OCI-LY7 (cell line): ENCODE measurements around the gene GPR6. TPM values are rescaled to one million over a fixed set of nuclear protein-coding genes. Genes with fewer than 3 reads are reported as not detected.

Experiments
- BruUV-seq: library from RNA; stranded (reverse); fragments of 400-500 nt; replicated peaks from 2 replicates; lab custom pipeline; 2021; lab: Mats Ljungman, UMichigan
- CTCF ChIA-PET: fragments of 300-600 bp; sonication (Branson Sonifier 250); formaldehyde crosslinking; loops from one replicate; lab custom pipeline; 2022; ENCODE audit warnings: antibody characterized with exemption; ENCODE audit not compliant: unreplicated experiment; lab: Charles Lee
- POLR2A ChIA-PET: fragments of 300-600 bp; sonication (Branson Sonifier 250); formaldehyde crosslinking; loops from one replicate; lab custom pipeline; 2022; ENCODE audit warnings: antibody characterized with exemption; lab: Charles Lee
- DNase-seq: peaks from one replicate; pipeline ENCODE4 v3.0.0-alpha.2; 2015; ENCODE audit warnings: low spot score
- H2AFZ ChIP-seq: fragments of 200-600 bp; sonication (generic), shearing (Covaris generic); 2 replicates; pipeline ENCODE4 v1.6.1; 2014; ENCODE audit warnings: mild to moderate bottlenecking, antibody characterized with exemption, low read length, moderate library complexity
- H3K27ac ChIP-seq: fragments of 200-600 bp; sonication (generic); 2 replicates; pipeline ENCODE4 v1.5.1; 2014; ENCODE audit warnings: mixed run types, low read depth, mild to moderate bottlenecking, moderate library complexity, low read length, inconsistent platforms; ENCODE audit not compliant: poor library complexity, severe bottlenecking
- H3K36me3 ChIP-seq: fragments of 200-600 bp; sonication (generic); 2 replicates; pipeline ENCODE4 v1.6.1; 2014; ENCODE audit warnings: mild to moderate bottlenecking, antibody characterized with exemption, low read length, moderate library complexity, mixed read lengths; ENCODE audit not compliant: insufficient read depth
- H3K4me1 ChIP-seq: fragments of 200-600 bp; sonication (generic); 2 replicates; pipeline ENCODE4 v1.5.1; 2014; ENCODE audit warnings: mild to moderate bottlenecking, low read length; ENCODE audit not compliant: insufficient read depth, poor library complexity, severe bottlenecking
- H3K4me2 ChIP-seq: fragments of 200-600 bp; sonication (generic); 2 replicates; pipeline ENCODE4 v1.6.1; 2014; ENCODE audit warnings: mild to moderate bottlenecking, low read length
- H3K4me3 ChIP-seq: fragments of 200-600 bp; sonication (generic); 2 replicates; pipeline ENCODE4 v1.5.1; 2014; ENCODE audit warnings: mild to moderate bottlenecking, low read depth, low read length; ENCODE audit not compliant: poor library complexity, severe bottlenecking
- H3K79me2 ChIP-seq: fragments of 200-600 bp; sonication (generic); 2 replicates; pipeline ENCODE4 v1.6.1; 2016; ENCODE audit warnings: low read depth, mild to moderate bottlenecking, low read length, moderate library complexity, mixed read lengths; ENCODE audit not compliant: insufficient read depth
- H3K9me2 ChIP-seq: fragments of 200-600 bp; sonication (generic); 2 replicates; pipeline ENCODE4 v1.6.1; 2016; ENCODE audit warnings: mild to moderate bottlenecking, low read length, mixed read lengths; ENCODE audit not compliant: insufficient read depth
- H3K9me3 ChIP-seq: fragments of 200-600 bp; sonication (generic); 2 replicates; pipeline ENCODE4 v1.6.1; 2014; ENCODE audit warnings: mild to moderate bottlenecking, mixed run types, low read length, mixed read lengths
- H4K20me1 ChIP-seq: fragments of 200-600 bp; sonication (generic); 2 replicates; pipeline ENCODE4 v1.6.1; 2014; ENCODE audit warnings: mild to moderate bottlenecking, antibody characterized with exemption, low read length, moderate library complexity, mixed read lengths; ENCODE audit not compliant: insufficient read depth
- CTCF ChIP-seq: fragments of 200-600 bp; sonication (generic); conservative IDR thresholded peaks from 2 replicates; pipeline ENCODE4 v1.5.1; 2014; ENCODE audit warnings: mild to moderate bottlenecking, antibody characterized with exemption, low read length, moderate library complexity, mixed read lengths
- EZH2phosphoT487 ChIP-seq: fragments of 200-600 bp; sonication (generic); IDR thresholded peaks from 2 replicates; pipeline ENCODE4 v1.6.1; 2018; ENCODE audit warnings: low read depth, borderline replicate concordance, mild to moderate bottlenecking, mixed run types, antibody characterized with exemption, low read length, moderate library complexity, mixed read lengths
- intact Hi-C: fragments of 100-400 bp; cut with micrococcal nuclease; formaldehyde crosslinking; loops from one replicate; pipeline ENCODE4 v1.10.0; 2022; ENCODE audit not compliant: unreplicated experiment
- total RNA-seq, 2 experiments: library from RNA; depleted of rRNA in 1 of 2; stranded (reverse); fragments of >200 nt in 1 of 2; shearing (Covaris generic) in 1 of 2; gene quantifications; 2 replicates each; pipeline ENCODE4 v1.2.3, GENCODE V29; 2014 to 2022

The GPR6 gene
- total RNA-seq, 2 experiments from 2014 or later, result not detected

- BruUV-seq, result no TSS peak
- H3K4me2 ChIP-seq, result no peak overlapping the region
- intact Hi-C loops, result no loop called here
- ChIA-PET POLR2A (interaction anchor here (1.0 kb wide), 1 partner anchor 19 kb away, joined by 3 read pairs; no protein-coding TSS in a partner anchor), CTCF (no interaction called here)
- no peak overlapping the region for H3K27ac ChIP-seq
- H3K9me3 ChIP-seq, result no peaks in the 10 kb centered on the region
- no peak overlapping the region for H2AFZ ChIP-seq
- no peak for DNase-seq
- no peak overlapping the region for H3K4me3 ChIP-seq
- no peaks in the 10 kb centered on the region for H3K4me1 ChIP-seq
- H3K9me2 ChIP-seq, result no peaks in the 10 kb centered on the region
- TF ChIP-seq EZH2phosphoT487 (no peak), CTCF (no peak)
- no peaks in the 10 kb centered on the region for H3K79me2 ChIP-seq
- no peaks in the 10 kb centered on the region for H3K36me3 ChIP-seq
- no peaks in the 10 kb centered on the region for H4K20me1 ChIP-seq
Measured at GRCh38 chr6:109944448-109944847, 33.7 kb upstream of the GPR6 start.

DNA sequence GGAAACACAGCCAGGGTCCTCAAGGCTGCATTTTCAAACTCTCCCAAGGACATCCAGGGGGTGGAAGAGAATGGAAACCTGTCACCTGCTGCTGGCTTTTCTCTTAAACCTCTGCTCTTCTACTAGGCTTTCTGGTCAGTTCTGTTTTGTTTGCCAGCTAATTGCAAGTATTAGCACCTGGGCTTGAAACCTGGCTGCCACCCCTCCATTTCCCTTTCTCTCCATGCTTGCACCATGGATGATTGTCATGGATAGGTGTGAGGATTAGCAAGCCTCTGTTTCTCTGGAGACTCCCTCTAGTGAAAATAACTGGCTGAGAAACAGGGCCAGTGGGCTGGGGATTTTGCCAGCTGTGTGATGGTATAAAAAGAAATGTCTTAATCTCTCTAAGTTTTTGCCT lies 33.0 kb upstream of the GPR6 start:
- Histone ChIP-seq H3K9me2 (no peaks in the 10 kb centered on the region), H3K4me3 (no peak overlapping the region), H3K79me2 (no peaks in the 10 kb centered on the region), H3K4me1 (no peaks in the 10 kb centered on the region), H3K4me2 (no peak overlapping the region), H3K9me3 (no peaks in the 10 kb centered on the region), H3K27ac (no peak overlapping the region), H4K20me1 (no peaks in the 10 kb centered on the region), H2AFZ (no peak overlapping the region), H3K36me3 (no peaks in the 10 kb centered on the region)
- POLR2A ChIA-PET, result interaction anchor here (1.0 kb wide), 1 partner anchor 18 kb away, joined by 3 read pairs; no protein-coding TSS in a partner anchor
- no peak for DNase-seq
- no peak for TF ChIP-seq EZH2phosphoT487
- TF ChIP-seq CTCF, result no peak
- BruUV-seq, result no TSS peak
- intact Hi-C loops, result no loop called here
- CTCF ChIA-PET, result no interaction called here

DNA sequence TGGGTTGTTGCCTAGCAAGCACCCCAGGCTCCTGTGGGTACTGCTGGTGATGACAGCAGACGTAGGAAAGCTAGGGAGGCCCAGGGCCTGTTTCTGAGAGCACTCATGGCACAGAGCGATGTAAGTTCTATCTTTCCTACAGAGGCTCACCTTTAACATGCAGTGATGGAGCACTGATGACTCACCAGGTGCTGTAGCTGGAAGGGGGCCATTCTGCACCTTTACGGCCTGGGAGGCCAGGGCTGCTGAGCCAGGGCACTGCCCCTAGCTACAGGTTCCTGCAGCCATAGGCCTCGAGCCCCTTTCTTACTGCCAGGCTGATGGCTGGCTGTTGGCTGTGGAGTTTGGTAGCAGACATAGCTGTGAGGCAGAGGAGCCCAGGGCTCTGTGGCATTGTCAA lies 31.1 kb upstream of the GPR6 start:
- ChIA-PET POLR2A (no interaction called here), CTCF (no interaction called here)
- TF ChIP-seq EZH2phosphoT487 (no peak), CTCF (no peak)
- Histone ChIP-seq H3K36me3 (no peaks in the 10 kb centered on the region), H3K27ac (no peak overlapping the region), H3K9me3 (no peaks in the 10 kb centered on the region), H3K4me3 (no peak overlapping the region), H3K4me2 (no peak overlapping the region), H4K20me1 (no peaks in the 10 kb centered on the region), H3K9me2 (no peaks in the 10 kb centered on the region), H3K4me1 (no peaks in the 10 kb centered on the region), H3K79me2 (no peaks in the 10 kb centered on the region), H2AFZ (no peak overlapping the region)
- no peak for DNase-seq
- no TSS peak for BruUV-seq
- intact Hi-C loops, result no loop called here
